Peyer's patch (tissue), 4 donors: ENCODE results near the gene ADARB1. TPM values are rescaled to one million over a fixed set of nuclear protein-coding genes. Genes with fewer than 3 reads are reported as not detected.

Experiments used
- DNase-seq, 3 donors: peaks; one replicate each; pipeline ENCODE4 v3.0.0-alpha.2; 2017 to 2019
- H3K27ac ChIP-seq, 4 donors: fragments of 200-600 bp; sonication (generic); one replicate each; pipeline ENCODE4 v1.5.1; 2016 to 2019
- H3K27me3 ChIP-seq, 2 donors: fragments of 200-600 bp; sonication (generic); one replicate each; pipeline ENCODE4 v1.5.1; 2019
- H3K36me3 ChIP-seq, 3 donors: fragments of 200-600 bp; sonication (generic); one replicate each; pipeline ENCODE4 v1.5.1; 2016 to 2019
- H3K4me1 ChIP-seq, 4 donors: fragments of 200-600 bp; sonication (generic); one replicate each; pipeline ENCODE4 v1.5.1; 2016 to 2019
- H3K4me3 ChIP-seq, 4 donors: fragments of 200-600 bp; sonication (generic); 1 replicate in 3 of 4; 2 replicates in 1 of 4; pipeline ENCODE4 v1.5.1; 2016 to 2019; ENCODE audit warnings: mild to moderate bottlenecking in 1 of 4
- H3K9me3 ChIP-seq, 4 donors: fragments of 200-600 bp; sonication (generic); one replicate each; pipeline ENCODE4 v1.5.1; 2016 to 2019; ENCODE audit warnings: mild to moderate bottlenecking in 1 of 4
- CTCF ChIP-seq, 6 experiments: fragments of 450-650 bp in 4 of 6; fragments of 200-600 bp in 2 of 6; sonication (generic) in 1 of 6; IDR thresholded peaks; one replicate each; pipeline ENCODE4 v1.5.1; 2017 to 2019; ENCODE audit warnings: antibody characterized with exemption in 6 of 6, mild to moderate bottlenecking in 3 of 6, moderate library complexity in 1 of 6
- POLR2A ChIP-seq, 2 donors: fragments of 450-650 bp; IDR thresholded peaks; one replicate each; pipeline ENCODE4 v1.5.1; 2017; ENCODE audit warnings: antibody characterized with exemption in 2 of 2, mild to moderate bottlenecking in 2 of 2, moderate library complexity in 2 of 2
- total RNA-seq, 4 donors: library from RNA; depleted of rRNA; stranded (reverse); fragments of >200 nt; gene quantifications; one replicate each; pipeline ENCODE4 v1.1.0, GENCODE V29; 2016

The ADARB1 gene
- total RNA-seq, 4 donors from 2014 or later = 7.4 to 47.9 (median 10.0) TPM

- Histone ChIP-seq H3K27ac (no peak overlapping the region), H3K4me1 (no peaks in the 10 kb centered on the region), H3K4me3 (no peak overlapping the region), H3K27me3 (no peaks in the 10 kb centered on the region), H3K9me3 (no peaks in the 10 kb centered on the region), H3K36me3 (no peaks in the 10 kb centered on the region)
- no peak for DNase-seq
- TF ChIP-seq CTCF (IDR thresholded peaks at IDR 0.05) = no peak
- no peak for TF ChIP-seq POLR2A (IDR thresholded peaks at IDR 0.05)
Measured at GRCh38 chr21:45119812-45120211, 45.4 kb downstream of the ADARB1 start.

GRCh38 chr21:45120975-45121374, 46.6 kb downstream of the ADARB1 start:
- peaks cover 0 to 3% (median 0%) of the 10 kb centered on the region in 4 donors for H3K4me1 ChIP-seq
- no peak for DNase-seq
- no peak overlapping the region for H3K4me3 ChIP-seq
- no peaks in the 10 kb centered on the region for H3K9me3 ChIP-seq
- H3K27me3 ChIP-seq = no peaks in the 10 kb centered on the region
- no peaks in the 10 kb centered on the region for H3K36me3 ChIP-seq
- H3K27ac ChIP-seq = no peak overlapping the region
- TF ChIP-seq POLR2A (IDR thresholded peaks at IDR 0.05) (no peak), CTCF (IDR thresholded peaks at IDR 0.05) (no peak)

- no peak overlapping the region for H3K4me3 ChIP-seq
- H3K27ac ChIP-seq = no peak overlapping the region
- TF ChIP-seq POLR2A (IDR thresholded peaks at IDR 0.05) (no peak), CTCF (IDR thresholded peaks at IDR 0.05) (no peak)
- no peaks in the 10 kb centered on the region for H3K36me3 ChIP-seq
- peaks cover 0 to 3% (median 0%) of the 10 kb centered on the region in 4 donors for H3K4me1 ChIP-seq
- H3K9me3 ChIP-seq = no peaks in the 10 kb centered on the region
- no peaks in the 10 kb centered on the region for H3K27me3 ChIP-seq
- DNase-seq = no peak
Measured at GRCh38 chr21:45122030-45122429, 47.6 kb downstream of the ADARB1 start.

GRCh38 chr21:45122432-45123132, 48.2 kb downstream of the ADARB1 start:
- no peak for DNase-seq
- TF ChIP-seq CTCF (IDR thresholded peaks at IDR 0.05) = no peak
- TF ChIP-seq POLR2A (IDR thresholded peaks at IDR 0.05) = no peak
- no peaks in the 10 kb centered on the region for H3K36me3 ChIP-seq
- H3K4me3 ChIP-seq = no peak overlapping the region
- H3K9me3 ChIP-seq = no peaks in the 10 kb centered on the region
- H3K27ac ChIP-seq = no peak overlapping the region
- H3K27me3 ChIP-seq = no peaks in the 10 kb centered on the region
- H3K4me1 ChIP-seq = peaks cover 0 to 3% (median 0%) of the 10 kb centered on the region in 4 donors

GRCh38 chr21:45123440-45123839, 49.1 kb downstream of the ADARB1 start:
- H3K4me1 ChIP-seq = peaks cover 0 to 3% (median 0%) of the 10 kb centered on the region in 4 donors
- no peaks in the 10 kb centered on the region for H3K27me3 ChIP-seq
- no peak for TF ChIP-seq CTCF (IDR thresholded peaks at IDR 0.05)
- TF ChIP-seq POLR2A (IDR thresholded peaks at IDR 0.05) = no peak
- no peak overlapping the region for H3K27ac ChIP-seq
- DNase-seq = no peak
- no peak overlapping the region for H3K4me3 ChIP-seq
- no peaks in the 10 kb centered on the region for H3K9me3 ChIP-seq
- no peaks in the 10 kb centered on the region for H3K36me3 ChIP-seq
